GM04504 (cell line): ENCODE data around the gene YPEL2.
"Not testable (repeated sequence)": the region's sequence is repeated elsewhere in the genome, so short reads cannot be mapped to it uniquely, and the experiment has no call there.

ENCODE experiments used
- DNase-seq: peaks from one replicate; pipeline ENCODE4 v3.0.0-alpha.2; 2012; ENCODE audit warnings: low read depth

Gene YPEL2, protein sequence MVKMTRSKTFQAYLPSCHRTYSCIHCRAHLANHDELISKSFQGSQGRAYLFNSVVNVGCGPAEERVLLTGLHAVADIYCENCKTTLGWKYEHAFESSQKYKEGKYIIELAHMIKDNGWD

DNA sequence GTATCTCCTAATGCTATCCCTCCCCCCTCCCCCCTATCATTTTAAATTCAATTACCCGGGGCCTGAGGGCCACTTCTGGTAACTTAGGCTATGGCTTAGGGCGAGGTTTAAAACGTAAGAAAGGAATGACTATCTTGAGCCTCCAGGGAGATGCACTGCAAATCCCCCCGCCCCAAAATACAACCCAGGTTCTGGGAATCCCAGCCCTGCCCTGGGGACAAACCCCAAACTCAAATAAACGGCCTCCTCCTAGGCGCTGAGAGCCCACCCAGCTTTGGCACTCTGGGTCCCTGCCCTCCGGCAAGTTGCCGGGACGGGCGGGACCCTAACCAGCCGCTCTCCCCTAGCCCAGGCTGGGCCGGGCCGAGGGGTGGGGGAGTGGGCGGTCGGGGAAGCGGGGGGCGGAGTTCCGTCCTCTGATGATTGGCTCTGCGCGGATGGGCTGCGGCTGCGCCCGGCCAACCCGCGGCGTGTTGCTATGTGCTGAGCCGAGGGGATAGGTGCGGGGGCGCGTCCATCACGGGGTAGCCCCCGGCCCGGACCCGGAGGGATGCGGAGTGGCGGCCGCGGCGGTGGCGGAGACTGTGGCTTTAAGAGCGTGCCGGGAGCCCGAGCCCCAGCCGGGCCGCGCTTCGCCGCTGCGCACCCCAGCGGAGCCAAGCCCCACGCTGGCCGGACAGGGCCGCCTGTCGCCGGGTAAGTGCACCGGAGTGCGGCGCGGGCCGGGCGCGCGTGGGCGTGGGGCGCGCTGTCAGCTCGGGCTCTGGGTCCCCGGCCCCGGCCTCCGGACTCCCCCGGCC, at the start of gene YPEL2:
TSS of gene YPEL2 (plus strand) at position 527 of the 800 bp plus-strand sequence. CDS start 21,755 bp downstream, outside the sequence.
- DNase-seq = peak; percentile 86

DNA sequence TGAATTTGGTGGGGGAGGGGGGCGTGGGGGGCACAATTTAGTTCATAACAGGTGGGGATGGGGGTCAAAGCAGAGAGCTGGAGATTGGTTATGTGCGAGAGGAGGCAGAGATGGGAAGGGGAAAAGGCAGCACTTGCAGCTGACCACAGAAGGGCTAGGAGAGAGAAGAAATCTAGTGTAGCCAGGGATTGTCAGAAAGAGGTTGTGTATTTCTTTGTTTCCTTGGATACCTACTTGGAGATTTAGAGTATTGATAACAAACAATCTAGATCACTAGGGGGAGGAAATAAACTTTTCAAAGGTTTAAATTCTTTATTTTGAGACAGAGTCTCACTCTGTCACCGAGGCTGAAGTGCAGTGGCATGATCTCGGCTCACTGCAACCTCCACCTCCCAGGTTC, 47.1 kb upstream of the YPEL2 start:
- DNase-seq = no peak

DNA sequence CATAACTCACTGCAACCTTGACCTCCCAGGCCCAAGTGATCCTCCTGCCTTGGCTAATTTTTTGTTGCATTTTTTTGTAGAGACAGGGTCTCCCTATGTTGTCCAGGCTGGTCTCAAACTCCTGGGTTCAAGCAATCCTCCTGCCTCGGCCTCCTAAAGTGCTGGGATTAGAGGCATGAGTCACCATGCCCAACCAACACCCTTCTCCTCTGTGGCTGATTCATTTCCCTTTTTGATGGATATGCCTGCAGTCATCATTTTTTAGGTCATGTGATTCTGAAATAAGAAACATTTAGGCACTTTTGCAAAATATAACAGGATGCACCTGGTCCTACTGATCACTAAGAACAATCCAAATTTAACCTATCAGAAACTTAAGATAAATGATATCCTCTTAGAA, 44.0 kb upstream of the YPEL2 start:
- no peak for DNase-seq

DNA sequence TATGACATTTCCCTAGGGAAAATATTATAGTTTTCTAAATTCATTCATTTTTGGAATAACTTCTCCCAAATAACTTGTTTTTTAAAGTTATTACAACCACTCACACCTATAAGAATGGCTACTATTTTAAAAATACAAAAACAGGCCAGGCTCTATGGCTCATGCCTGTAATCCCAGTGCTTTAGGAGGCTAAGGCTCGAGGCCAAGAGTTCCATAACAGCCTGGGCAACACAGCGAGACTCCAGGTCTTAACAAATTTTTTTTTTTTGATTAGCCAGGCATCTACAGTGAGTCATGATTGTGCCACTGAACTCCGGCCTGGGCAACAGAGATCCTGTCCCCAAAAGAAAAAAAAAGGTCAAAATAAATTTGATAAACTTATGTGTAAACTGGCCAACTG, 43.6 kb upstream of the YPEL2 start:
- no peak for DNase-seq

DNA sequence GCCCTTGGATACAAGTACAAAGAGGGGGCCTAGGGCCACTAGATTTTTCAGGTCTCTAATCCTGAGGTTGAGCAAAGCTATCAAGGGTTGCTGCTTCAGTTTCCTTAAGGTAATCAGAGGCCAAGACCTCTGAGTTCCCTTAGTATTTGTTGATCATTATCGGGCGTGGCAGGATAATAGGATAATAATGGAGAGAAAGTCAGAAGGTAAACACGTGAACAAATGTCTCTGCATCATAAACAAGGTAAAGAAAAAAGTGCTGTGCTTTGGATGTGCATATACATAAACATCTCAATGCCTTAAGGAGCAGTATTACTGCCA, 41.5 kb upstream of the YPEL2 start:
- no peak for DNase-seq

DNA sequence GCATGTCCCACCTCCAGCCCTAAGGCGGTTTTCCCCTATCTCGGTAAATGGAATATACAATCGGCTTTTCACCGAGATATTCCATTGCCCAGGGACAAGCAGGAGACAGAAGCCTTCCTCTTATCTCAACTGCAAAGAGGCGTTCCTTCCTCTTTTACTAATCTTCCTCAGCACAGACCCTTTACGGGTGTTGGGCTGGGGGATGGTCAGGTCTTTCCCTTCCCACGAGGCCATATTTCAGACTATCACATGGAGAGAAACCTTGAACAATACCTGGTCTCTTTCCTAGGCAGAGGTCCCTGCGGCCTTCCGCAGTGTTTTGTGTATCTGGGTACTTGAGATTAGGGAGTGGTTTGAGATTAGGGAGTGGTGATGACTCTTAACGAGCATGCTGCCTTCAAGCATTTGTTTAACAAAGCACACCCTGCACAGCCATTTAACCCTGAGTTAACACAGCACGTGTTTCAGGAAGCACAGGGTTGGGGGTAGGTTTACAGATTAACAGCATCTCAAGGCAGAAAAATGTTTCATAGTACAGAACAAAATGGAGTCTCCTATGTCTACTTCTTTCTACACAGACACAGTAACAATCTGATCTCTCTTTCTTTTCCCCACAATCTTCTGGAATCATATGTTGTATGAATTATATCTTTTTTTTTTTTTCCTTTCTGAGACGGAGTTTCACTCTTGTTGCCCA, 41.0 kb upstream of the YPEL2 start:
- not testable (repeated sequence) for DNase-seq

DNA sequence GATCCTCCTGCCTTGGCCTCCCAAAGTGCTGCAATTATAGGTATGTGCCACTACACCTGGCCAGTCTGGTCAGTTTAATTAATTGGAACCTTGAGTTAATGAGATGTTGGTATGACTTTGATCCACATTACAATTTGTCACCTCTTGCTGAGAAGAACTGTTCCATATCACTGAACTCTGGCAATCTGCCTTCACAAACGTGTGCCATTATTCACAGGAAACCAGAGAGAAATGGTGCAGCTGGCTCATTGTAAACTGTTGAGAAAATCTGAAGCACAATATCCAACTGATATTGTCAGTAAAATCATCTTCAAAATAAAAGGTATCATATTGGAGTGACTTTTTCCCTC, 39.3 kb upstream of the YPEL2 start:
- DNase-seq = no peak

DNA sequence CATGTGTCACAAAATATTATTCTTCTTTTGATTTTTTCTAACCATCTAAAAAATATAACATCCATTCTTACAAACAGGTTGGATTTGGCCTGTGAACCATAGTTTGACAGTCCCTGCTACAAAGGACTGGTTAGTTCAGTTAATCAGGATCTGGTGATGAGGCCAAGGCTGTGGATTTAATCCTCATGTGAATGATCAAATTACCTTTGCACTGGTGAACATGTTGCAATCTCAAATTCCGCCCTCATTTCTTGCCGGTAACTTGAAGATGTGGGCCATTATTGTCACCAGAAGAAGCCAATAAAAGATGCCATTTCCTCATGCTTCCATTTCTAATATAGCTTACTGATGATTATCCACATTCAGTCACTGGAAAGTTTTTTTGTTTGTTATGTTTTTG, 35.3 kb upstream of the YPEL2 start:
- DNase-seq = no peak

DNA sequence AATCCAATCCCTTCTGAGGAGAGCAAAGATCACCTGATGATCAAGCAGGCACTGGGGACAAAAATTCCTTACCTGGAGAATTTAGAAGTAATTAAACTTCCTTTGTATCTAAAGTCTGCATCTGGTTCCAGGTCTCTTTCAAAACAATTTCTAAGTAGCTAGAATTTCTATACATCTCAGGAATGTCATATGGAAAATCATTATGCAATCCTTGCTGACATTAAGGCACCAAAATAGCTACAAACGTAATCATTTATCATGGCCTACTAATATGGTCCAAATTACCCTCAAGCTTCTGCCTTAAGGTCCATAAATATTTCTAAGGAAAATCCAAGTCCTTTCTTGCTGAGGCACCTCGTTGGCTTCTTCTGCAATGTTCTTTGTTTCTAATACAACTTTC, 32.9 kb upstream of the YPEL2 start:
- DNase-seq = no peak

DNA sequence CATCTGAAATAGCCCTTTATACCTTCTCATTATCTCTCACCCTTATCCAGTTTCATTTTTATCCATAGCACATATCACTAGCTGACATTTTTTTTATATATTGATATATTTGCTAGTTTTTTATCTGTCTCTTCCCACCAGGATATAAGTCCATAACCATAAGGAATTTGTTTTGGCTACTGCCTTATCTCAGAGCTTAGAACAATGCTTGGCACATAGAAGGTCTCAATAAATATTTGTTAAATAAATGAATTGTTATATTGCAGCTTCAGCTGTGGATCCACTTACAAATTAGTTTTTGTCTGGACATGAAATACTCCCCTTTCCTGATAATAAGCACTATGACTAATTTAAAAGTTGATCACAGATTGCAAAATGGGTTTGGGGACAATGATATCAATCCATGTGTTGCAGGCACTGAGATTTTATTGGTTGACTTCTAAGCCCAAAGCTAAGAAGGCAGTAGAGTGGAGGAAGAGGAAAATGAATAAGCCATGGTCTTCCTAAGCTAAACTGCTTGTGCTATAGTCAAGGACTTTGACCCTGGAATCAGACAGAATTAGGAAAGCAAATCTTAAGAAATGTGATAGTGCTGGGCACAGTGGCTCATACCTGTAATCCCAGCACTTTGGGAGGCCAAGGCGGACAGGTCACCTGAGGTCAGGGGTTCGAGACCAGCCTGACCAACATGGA, 31.9 kb upstream of the YPEL2 start:
- no peak for DNase-seq

DNA sequence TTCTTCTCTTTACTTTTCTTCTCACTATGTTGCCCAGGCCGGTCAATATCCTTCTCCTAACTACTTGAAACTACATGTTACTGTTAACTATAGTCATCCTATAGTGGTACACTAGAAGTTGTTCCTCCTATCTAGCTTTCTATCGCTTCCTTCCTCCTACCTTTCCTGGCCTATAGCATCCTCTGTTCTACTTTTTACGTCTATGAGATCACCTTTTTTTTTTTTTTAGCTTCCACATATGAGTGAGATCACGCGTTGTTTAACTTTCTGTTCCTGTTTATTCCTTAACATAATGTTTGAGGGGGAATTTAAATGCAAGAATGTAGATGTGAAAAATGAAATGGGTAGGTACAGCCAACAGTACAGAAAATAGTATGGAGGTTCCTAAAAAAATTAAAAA, 30.5 kb upstream of the YPEL2 start:
- DNase-seq = no peak

DNA sequence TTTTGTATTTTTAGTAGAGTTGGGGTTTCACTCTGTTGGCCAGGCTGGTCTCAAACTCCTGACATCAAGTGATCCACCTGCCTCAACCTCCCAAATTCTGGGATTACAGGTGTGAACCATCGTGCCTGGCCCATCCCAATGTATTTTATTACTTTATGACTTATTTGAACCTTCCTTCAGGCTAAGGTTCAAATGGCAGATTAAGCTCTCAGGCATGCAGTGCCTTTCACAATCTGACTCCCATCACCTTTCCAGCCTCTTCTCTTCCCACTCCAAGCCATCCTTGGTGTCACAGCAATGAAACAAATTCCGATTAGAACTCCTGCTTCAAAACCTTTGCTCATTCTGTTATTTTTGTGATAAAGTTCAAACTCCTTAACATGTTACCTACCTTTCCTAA, 26.6 kb upstream of the YPEL2 start:
- DNase-seq = no peak

DNA sequence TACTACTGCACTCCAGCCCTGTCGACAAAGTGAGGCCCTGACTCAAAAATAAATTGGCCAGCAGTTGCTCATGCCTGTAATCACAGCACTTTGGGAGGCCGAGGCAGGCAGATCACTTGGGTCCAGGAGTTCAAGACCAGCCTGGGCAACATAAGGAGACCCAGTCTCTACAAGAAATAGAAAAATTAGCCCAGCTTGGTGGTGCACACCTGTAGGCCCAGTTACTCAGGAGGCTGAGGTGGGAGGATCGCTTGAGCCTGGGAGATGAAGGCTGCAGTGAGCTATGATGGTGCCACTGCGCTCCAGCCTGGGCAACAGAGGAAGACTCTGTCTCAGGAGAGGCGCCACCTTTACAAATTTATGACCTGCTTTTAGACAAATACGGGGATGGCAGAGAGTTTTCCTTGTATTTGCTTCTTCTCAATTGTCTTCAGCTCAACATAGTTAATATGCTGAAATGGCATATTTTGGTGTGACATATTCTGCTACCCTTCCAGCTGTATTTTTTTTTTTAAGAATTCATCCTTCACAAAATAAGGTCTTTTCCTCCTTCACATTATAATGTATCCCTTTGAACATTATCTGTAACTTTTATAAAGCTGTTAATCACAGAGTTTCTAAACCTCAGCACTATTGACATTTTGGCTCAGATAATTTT, 21.1 kb upstream of the YPEL2 start:
- no peak for DNase-seq

DNA sequence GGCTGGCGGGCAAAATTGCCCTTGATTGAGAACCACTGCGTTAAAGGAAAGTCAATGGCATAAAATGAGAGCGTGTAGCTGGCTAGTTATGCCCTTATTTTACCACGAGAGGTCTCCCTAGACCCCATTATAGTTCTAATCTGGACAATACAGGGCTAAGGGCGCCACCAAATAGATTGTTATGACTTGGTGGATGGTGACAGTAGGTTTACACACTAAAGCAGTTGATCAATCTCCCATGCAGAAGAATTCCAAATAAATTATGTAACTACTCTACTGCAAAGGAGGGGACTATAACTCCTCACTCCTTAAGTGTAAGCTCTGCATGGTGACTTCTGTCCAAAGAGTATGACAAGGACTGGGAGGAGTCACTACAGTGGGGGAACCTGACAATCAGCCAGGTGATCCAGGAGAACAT, 20.4 kb upstream of the YPEL2 start:
- DNase-seq = no peak

DNA sequence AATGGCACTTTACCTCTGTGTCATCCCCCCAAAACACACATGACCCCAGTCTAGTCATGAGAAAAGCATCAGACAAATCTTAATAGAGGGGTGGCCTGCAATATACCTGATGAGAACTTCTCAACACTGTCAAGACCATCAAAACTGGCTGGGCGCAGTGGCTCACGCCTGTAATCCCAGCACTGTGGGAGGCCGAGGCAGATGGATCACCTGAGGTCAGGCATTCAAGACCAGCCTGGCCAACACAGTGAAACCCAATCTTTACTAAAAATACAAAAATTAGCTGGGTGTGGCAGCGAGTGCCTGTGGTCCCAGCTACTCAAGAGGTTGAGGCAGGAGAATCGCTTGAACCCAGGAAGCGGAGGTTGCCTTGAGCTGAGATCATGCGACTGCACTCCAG, 19.9 kb upstream of the YPEL2 start:
- not testable (repeated sequence) for DNase-seq

DNA sequence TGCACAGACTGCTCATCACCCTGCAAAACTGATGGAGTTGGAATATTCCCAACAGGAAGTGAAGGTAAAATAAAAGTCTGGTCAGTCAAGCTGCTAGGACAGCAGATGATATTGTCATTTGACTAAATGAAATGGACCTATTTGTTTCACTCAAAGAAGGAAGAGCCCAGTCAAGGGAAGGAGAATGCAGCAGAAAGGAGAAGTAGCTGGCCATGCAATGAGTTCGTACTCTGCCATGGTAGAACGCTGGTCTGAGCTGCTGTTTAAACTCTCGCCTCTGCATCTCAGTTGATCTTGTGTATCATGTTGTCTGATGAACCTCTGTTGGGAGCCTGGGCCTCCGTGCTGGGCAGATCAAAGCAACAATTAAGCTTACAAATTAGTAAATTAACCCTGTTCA, 15.6 kb upstream of the YPEL2 start:
- no peak for DNase-seq

DNA sequence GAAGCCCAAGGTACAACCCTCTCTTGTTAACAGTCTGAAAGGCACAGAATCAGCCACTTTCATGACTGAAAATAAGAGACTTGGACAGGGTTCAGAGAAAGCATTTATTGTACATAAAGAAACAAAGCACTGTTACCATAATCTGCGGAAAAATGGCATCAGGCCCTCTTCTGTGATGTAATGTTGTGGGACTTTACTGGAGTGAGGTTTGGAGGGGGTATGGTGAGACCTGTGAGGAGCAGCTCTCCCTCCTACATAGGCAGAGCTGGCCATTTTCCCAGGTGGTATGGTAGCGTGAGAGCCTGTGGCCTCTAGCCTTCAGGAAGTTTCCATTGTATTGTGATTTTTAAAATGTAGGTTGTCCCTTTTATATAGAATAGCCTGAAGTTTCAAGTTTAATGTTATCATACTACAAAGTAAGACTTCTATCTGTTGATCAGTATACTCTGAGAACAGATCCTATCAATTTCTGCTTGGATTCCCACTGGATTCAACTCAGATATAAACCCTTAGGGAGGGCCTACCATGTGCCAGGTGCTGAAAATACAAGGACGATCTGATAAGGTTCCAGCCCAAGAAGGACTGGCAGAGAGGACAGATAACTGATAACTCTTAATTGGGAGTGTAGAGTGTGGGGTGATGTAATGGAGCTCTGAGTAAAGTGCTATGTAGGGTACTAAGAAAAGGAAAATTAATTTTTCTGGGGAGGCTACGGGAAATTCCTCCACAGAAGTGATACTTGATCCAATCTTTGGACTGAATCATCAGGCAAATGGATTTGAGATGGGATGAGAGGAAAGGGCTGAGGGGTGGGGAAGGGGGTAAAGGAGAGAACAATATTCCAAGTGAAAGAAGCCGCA, 4.1 kb upstream of the YPEL2 start:
- DNase-seq = no peak

DNA sequence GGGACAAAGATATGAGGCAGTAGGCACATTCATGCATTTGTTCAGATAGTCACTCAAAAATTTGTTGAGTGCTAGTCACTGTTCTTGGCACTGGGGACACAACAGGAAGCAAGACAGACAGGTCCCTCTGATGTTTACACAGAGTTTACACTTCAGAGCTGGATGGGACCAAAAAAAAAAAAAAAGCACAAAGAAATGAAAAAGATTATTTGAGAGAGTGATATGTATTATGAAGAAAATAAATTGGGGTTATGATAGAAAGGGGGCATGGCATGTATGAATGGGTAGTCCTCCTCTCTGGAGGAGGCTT, 3.5 kb upstream of the YPEL2 start:
- DNase-seq = no peak

DNA sequence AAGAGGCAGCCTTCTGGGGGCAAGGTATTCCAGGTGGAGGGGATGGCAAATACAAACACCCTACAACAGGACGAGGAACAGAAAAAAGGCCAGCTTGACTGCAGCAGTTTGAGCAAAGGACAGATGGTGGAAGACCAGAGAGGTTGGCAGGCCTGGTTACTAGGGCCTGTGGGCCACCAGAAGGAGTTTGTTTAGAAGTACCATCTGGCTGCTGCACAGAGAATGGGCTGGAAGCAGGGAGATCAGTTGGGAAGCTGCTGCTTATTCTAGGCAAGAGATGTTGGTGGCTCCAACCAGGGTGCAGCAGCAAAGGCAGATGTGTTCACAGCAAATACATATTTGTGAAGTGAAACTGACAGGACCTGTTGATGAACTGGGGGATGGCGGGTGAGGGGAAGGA, 2.9 kb upstream of the YPEL2 start:
- no peak for DNase-seq

DNA sequence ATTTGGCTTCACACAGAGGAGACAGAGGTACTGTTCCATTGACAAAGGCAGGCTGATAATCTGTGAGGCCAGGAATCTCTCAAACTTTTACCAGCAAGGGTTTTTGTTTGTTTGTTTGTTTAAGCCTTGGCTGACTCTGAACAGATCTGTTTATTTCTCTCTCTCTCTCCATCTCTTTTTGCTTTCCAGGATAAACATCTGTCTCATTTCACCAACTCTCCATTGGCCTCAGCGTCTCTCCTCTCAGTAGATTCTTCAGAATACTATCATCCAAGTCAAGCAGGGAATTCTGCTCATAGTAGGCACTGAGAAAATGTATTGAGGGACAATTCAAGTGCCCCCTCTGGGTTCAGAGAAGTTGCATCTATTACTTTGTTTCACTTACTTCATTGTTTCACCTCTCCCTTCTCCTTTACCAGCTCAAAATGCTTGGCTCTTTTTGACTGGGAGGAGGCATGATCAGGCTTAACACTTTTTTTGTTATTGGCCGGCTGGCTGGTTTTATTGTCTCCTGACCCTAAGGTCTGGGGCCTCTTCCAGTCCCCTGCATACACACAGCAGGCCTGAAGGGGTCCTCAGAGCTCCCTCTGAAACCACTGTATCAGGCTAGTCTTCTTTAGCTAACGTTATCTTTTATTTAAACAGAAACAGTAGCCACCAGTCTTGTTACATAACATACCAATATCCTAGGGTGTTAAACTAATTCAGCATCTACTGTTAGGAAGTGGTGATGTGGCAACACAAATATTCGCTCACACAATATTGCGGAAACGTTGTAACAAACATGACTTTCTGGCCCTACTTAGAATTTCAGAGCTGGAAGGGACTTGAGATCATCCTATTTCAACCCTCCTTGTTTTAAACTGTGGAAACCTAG, 2.0 kb upstream of the YPEL2 start:
- peak; percentile 48 for DNase-seq
